GM04503 (cell line): ENCODE results near the gene NTRK2.
"Not testable (repeated sequence)": the region's sequence is repeated elsewhere in the genome, so short reads cannot be mapped to it uniquely, and the experiment has no call there.

Experiments used
- DNase-seq: peaks from one replicate; pipeline ENCODE4 v3.0.0-alpha.2; 2012; ENCODE audit warnings: low read depth

NTRK2 gene

GRCh38 chr9:84894859-84895258 lies 225.3 kb downstream of the NTRK2 start:
- DNase-seq = no peak

- no peak for DNase-seq
These were observed 228.0 kb downstream of the NTRK2 start for GRCh38 chr9:84897362-84898094.

- DNase-seq = no peak
These were observed 228.7 kb downstream of the NTRK2 start for GRCh38 chr9:84898188-84898587.

GRCh38 chr9:84898618-84899017 lies 229.1 kb downstream of the NTRK2 start:
- not testable (repeated sequence) for DNase-seq

DNA sequence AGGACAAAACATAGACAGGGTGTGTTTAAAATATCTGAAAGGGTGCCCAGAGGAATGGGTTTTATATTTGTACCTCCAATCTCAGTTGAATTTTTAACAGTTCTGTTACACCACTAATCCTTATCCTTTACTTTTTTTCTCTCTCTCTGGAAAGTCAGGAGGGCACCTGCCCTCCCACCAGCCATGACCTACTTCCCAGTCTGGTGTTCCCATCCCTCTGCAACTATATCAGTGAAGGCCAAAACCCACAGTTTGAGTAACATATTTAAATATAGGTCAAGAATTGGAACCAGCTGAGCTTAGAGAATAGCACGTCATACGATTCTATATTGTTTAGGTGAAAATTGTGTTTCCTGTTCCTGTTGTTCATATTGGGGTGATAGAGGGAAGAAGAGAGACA lies 229.8 kb downstream of the NTRK2 start:
- DNase-seq = no peak

DNA sequence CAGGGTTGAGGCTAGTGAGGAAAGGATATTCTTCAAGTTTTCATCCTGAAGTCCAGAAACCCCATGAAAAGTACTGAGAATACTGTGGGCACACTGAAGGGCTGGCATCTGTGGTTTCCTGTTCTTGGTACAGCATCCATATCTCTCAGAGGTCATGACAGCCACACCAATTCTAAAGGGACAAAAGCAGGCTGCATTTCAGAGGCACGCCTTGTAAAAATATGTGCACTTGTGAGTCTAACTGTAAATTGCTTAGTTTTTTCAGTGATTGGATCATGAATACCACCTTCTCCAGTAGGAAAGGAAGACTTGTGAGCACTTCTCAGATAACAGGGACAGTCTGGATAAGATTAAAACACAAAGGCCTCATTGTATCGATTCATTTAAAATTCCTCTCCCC lies 230.9 kb downstream of the NTRK2 start:
- DNase-seq = no peak

- no peak for DNase-seq
These were observed 234.4 kb downstream of the NTRK2 start for GRCh38 chr9:84903963-84904362.

- DNase-seq = no peak
These were observed 247.2 kb downstream of the NTRK2 start for GRCh38 chr9:84916769-84917168.

DNA sequence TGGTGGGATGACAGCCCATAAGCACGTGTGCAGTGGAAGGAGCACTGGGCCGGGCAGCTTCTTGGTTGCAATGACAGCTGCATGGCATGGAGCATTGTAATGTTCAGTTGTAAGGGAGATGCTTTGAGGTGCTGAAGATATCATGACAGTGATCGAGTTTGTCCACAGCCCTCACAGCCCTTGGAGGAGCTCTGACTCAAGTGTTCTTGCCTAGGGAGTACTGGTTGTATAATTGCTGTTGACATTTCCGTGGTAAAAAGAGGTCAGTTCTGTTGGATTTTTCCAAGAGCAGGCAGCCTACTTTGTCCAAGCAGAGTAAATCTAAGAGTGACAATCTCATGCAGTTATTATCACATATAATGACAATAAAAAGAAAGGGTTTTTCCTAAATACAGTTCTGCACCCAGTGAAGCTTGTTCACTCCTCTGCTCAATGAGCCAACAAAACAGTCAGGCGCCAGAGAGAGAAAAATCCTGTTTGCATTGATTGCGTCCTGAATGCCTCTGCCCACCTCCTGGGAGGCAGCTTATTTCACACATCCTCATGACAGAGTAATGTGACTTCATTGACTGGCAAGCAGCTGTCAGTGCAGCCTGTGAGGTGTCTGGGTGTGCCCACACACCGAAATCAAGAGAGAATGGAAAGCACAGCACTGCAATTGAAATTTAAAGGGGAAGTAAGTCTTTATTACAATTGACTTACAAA lies 248.0 kb downstream of the NTRK2 start:
- no peak for DNase-seq

GRCh38 chr9:84919440-84919839 lies 249.9 kb downstream of the NTRK2 start:
- no peak for DNase-seq

GRCh38 chr9:84921175-84921574 lies 251.6 kb downstream of the NTRK2 start:
- DNase-seq = no peak

DNA sequence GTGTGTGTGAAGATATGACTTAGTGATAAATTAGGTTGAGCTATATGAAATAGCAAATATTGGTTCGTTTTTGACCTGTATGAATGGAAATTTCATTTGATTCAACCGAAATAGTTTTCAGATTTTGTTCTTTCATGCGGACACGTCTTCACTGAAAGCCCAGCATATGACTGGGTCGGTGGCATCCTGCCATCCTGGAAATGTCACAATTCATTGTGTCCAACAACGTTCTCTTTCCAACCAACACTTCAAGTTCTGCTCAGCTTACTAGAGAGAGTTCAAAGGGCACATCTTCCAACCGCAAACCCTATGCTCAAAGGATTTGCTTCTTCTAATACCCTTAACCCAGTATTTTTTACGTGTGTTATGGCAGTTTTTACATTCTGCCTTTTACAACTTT lies 252.5 kb downstream of the NTRK2 start:
- DNase-seq = no peak

DNA sequence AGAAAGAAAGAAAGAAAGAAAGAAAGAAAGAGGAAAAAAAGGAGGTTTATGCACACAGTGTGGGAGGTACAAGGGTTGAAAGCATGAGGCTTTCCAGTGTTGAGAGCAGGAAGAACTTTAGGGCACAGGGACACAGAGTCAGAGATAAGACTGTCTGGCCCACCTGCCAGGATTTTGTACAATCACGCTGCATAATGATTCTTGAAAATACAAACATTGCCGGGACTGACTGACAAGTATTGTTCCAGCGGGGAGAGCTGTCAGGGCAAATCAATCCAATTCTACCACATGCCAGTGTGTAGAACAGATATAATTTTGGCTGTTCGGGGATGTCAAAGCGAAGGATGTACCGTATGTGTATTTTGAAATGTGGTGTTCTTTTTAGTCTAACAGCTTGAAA lies 254.7 kb downstream of the NTRK2 start:
- DNase-seq = no peak

GRCh38 chr9:84925225-84925872 lies 255.8 kb downstream of the NTRK2 start:
- DNase-seq = no peak

DNA sequence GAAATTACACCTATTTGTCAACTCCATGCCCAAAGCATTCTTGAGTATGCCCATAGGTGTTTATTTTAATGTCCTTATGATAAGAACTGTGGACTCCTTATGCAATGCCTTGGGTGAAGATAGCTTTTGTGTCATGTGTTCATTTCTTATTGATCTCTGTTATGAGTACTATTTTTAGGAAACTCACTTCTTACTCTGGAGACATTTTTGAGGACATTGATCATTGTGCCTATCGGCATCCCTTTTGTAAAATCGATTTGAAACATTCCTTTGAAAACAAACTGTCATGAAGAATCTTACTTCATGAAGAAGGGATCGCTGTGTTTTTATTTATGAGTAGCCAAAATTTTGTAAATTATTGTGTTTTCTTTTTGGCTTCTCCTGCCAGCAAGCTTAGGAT lies 257.3 kb downstream of the NTRK2 start:
- no peak for DNase-seq

DNA sequence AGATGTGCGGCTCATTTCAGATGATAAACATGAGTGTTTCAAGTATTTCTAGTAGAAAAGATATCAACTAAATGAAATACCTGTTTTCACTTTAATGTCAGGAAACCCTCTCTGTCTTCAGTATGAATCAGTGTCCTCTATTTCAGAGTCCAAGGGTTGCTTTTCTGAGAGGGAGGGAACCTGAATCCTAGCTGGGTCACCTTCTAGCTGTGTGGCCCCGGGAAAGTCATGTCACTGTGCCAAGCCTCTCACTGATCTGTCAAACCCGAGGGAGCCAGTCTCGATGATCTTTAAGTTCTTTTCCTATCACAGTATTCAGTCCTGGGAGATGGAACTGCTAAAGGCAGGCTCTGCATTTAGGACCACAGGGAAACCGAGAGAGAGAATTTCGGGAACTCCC lies 258.9 kb downstream of the NTRK2 start:
- DNase-seq = no peak

GRCh38 chr9:84929068-84929467 lies 259.5 kb downstream of the NTRK2 start:
- no peak for DNase-seq

- DNase-seq = no peak
These were observed 263.5 kb downstream of the NTRK2 start for GRCh38 chr9:84932915-84933527.

DNA sequence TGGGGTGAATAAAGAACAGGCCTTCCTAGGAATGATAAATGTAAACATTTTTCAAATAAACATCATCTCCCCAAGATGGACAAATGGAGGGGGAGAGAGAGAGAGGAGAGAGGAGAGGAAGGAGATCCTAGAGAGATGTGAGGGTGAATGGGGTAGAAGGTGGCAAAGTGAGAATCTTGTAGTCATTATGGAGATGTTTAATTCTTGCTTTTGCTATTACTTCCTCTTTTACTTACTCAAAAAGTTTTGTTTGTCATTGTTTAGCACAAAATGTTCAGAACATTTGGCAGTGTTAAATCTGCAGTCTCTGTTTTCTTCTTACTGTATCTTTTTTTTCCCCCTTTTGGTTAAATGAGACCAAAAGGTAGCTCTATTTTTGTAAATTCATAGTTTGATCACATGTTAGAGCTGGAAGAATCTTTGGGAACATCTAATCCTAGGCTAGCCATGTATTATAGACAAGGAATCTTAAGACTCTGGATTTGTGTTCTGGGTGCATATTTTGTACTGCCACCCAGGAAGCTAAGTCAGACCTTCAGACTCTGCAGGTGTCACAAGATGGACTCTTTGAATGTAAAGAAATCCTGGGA lies 266.1 kb downstream of the NTRK2 start:
- DNase-seq = no peak

DNA sequence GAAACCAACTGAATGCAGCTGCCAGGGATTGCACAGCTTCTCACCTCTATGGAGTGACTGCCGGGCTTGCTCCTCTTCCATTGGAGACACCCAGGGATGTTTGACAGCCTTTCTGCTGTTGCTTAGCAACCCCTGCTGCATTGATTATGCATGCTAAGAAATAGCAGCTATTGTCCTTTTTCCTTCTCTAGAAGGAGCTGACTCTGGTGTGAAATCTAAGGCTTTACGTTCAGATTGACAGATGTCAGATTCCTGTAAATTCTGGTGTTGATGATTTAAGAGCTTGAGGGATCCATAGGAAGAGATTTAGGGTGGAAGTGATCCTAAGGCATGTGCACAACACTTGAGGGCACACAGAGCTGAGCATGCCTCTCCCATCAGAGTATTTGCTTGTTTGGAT lies 267.7 kb downstream of the NTRK2 start:
- no peak for DNase-seq

DNA sequence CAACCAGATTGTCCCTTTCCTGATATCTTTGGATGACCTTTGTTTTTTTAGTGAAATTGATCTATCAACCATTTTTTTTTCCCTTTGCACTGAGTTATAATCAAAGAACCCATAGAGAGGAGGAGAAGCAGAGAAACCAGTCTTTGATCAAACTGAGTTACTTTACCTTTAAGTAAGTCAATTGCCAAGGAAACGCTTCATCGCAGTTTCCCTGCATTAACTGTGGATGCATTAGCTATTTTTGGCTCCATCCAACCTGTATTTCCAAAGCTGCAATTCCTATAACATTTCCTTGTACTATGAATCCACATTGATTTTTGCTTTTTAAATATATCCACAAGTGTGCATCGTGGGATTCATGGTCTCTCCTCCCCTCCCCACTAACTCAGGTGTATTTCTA lies 268.1 kb downstream of the NTRK2 start:
- DNase-seq = no peak

GRCh38 chr9:84939774-84940173 lies 270.2 kb downstream of the NTRK2 start:
- DNase-seq = no peak

- no peak for DNase-seq
These were observed 270.8 kb downstream of the NTRK2 start for GRCh38 chr9:84940294-84940693.
